Loucy (cell line): Measurements from ENCODE around the gene IGF2R.

Source experiments
- H2AFZ ChIP-seq: fragments of 200-600 bp; sonication (generic); 2 replicates; pipeline ENCODE4 v1.6.0; 2016; ENCODE audit warnings: antibody characterized with exemption, mild to moderate bottlenecking, low read length, moderate library complexity
- H3F3A ChIP-seq: fragments of 200-600 bp; 2 replicates; pipeline ENCODE4 v1.6.0; 2016; ENCODE audit warnings: antibody characterized with exemption, low read depth, mild to moderate bottlenecking
- H3K27me3 ChIP-seq: fragments of 200-600 bp; sonication (generic); 2 replicates; pipeline ENCODE4 v1.6.1; 2014; ENCODE audit warnings: low read length, mild to moderate bottlenecking; ENCODE audit not compliant: insufficient read depth, poor library complexity, severe bottlenecking
- H3K36me3 ChIP-seq: fragments of 200-600 bp; sonication (generic); 2 replicates; pipeline ENCODE4 v1.6.1; 2016; ENCODE audit warnings: low read length; ENCODE audit not compliant: insufficient read depth
- H3K4me1 ChIP-seq: fragments of 200-600 bp; sonication (generic); 2 replicates; pipeline ENCODE4 v1.5.1; 2014; ENCODE audit warnings: low read length, mild to moderate bottlenecking; ENCODE audit not compliant: insufficient read depth, poor library complexity, severe bottlenecking
- H3K4me2 ChIP-seq: fragments of 200-600 bp; sonication (generic); 2 replicates; pipeline ENCODE4 v1.6.0; 2014; ENCODE audit warnings: antibody characterized with exemption, low read length, low read depth, mild to moderate bottlenecking; ENCODE audit not compliant: poor library complexity, severe bottlenecking
- H3K4me3 ChIP-seq: fragments of 200-600 bp; sonication (generic); 2 replicates; pipeline ENCODE4 v1.5.1; 2014; ENCODE audit warnings: low read length, mild to moderate bottlenecking, mixed read lengths; ENCODE audit not compliant: poor library complexity, severe bottlenecking
- H3K79me2 ChIP-seq: fragments of 200-600 bp; sonication (generic); 2 replicates; pipeline ENCODE4 v1.6.1; 2014; ENCODE audit warnings: low read length; ENCODE audit not compliant: insufficient read depth
- H3K9ac ChIP-seq: fragments of 200-600 bp; sonication (generic); 2 replicates; pipeline ENCODE4 v1.6.0; 2014; ENCODE audit warnings: mild to moderate bottlenecking, low read depth, low read length, moderate library complexity; ENCODE audit not compliant: poor library complexity, severe bottlenecking
- H3K9me2 ChIP-seq: fragments of 200-600 bp; sonication (generic); replicated peaks from 2 replicates; pipeline ENCODE4 v1.6.1; 2016; ENCODE audit warnings: low read depth, low read length, mixed read lengths
- H3K9me3 ChIP-seq: fragments of 200-600 bp; sonication (generic); 2 replicates; pipeline ENCODE4 v1.6.1; 2014; ENCODE audit warnings: mild to moderate bottlenecking, antibody characterized with exemption, low read length, low read depth; ENCODE audit not compliant: insufficient read depth
- H4K20me1 ChIP-seq: fragments of 200-600 bp; sonication (generic); 2 replicates; pipeline ENCODE4 v1.6.0; 2014; ENCODE audit warnings: antibody characterized with exemption, low read length, mild to moderate bottlenecking; ENCODE audit not compliant: insufficient read depth, poor library complexity, severe bottlenecking
- CTCF ChIP-seq: fragments of 200-600 bp; sonication (generic); conservative IDR thresholded peaks from 2 replicates; pipeline ENCODE4 v1.5.1; 2014; ENCODE audit warnings: mild to moderate bottlenecking, antibody characterized with exemption, low read length
- EZH2phosphoT487 ChIP-seq: fragments of 200-600 bp; IDR thresholded peaks from 2 replicates; pipeline ENCODE4 v1.6.1; 2018; ENCODE audit warnings: antibody characterized with exemption, mild to moderate bottlenecking, moderate library complexity, borderline replicate concordance

Gene IGF2R

GRCh38 chr6:159955945-159956361 is 12.9 kb upstream of the IGF2R start:
- H3K36me3 ChIP-seq, result no peaks in the 10 kb centered on the region
- no peak overlapping the region for H2AFZ ChIP-seq
- no peak overlapping the region for H3K9ac ChIP-seq
- no peak for TF ChIP-seq EZH2phosphoT487
- no peak for TF ChIP-seq CTCF
- no peaks in the 10 kb centered on the region for H4K20me1 ChIP-seq
- H3K4me2 ChIP-seq, result no peak overlapping the region
- H3K79me2 ChIP-seq, result no peaks in the 10 kb centered on the region
- no peaks in the 10 kb centered on the region for H3K4me1 ChIP-seq
- H3K9me2 ChIP-seq, result no peaks in the 10 kb centered on the region
- no peaks in the 10 kb centered on the region for H3K27me3 ChIP-seq
- H3F3A ChIP-seq, result no peaks in the 10 kb centered on the region
- H3K4me3 ChIP-seq, result no peak overlapping the region
- no peaks in the 10 kb centered on the region for H3K9me3 ChIP-seq

GRCh38 chr6:159957071-159957673 is 11.7 kb upstream of the IGF2R start:
- no peaks in the 10 kb centered on the region for H3K27me3 ChIP-seq
- H3K9me3 ChIP-seq, result no peaks in the 10 kb centered on the region
- H3K36me3 ChIP-seq, result no peaks in the 10 kb centered on the region
- no peak overlapping the region for H3K4me2 ChIP-seq
- no peak overlapping the region for H2AFZ ChIP-seq
- H3K4me1 ChIP-seq, result no peaks in the 10 kb centered on the region
- no peaks in the 10 kb centered on the region for H3K9me2 ChIP-seq
- H3K9ac ChIP-seq, result no peak overlapping the region
- no peaks in the 10 kb centered on the region for H4K20me1 ChIP-seq
- H3K4me3 ChIP-seq, result no peak overlapping the region
- H3F3A ChIP-seq, result no peaks in the 10 kb centered on the region
- no peaks in the 10 kb centered on the region for H3K79me2 ChIP-seq
- no peak for TF ChIP-seq CTCF
- TF ChIP-seq EZH2phosphoT487, result no peak

- H3K4me3 ChIP-seq, result no peak overlapping the region
- no peak overlapping the region for H3K4me2 ChIP-seq
- H3K9me2 ChIP-seq, result no peaks in the 10 kb centered on the region
- no peaks in the 10 kb centered on the region for H3K4me1 ChIP-seq
- H4K20me1 ChIP-seq, result no peaks in the 10 kb centered on the region
- TF ChIP-seq EZH2phosphoT487 (no peak), CTCF (no peak)
- H3K9ac ChIP-seq, result no peak overlapping the region
- H3K9me3 ChIP-seq, result no peaks in the 10 kb centered on the region
- H3F3A ChIP-seq, result no peaks in the 10 kb centered on the region
- H3K36me3 ChIP-seq, result no peaks in the 10 kb centered on the region
- no peak overlapping the region for H2AFZ ChIP-seq
- H3K79me2 ChIP-seq, result no peaks in the 10 kb centered on the region
- peaks cover 7% of the 10 kb centered on the region for H3K27me3 ChIP-seq
These were observed 9.5 kb upstream of the IGF2R start for GRCh38 chr6:159959165-159959975.
